Activated gamma-delta T cell treated with Interleukin-2 at 50 U/mL for 16 hours (primary cell): ENCODE data around the gene ALPP.
"Not testable (repeated sequence)": the region's sequence is repeated elsewhere in the genome, so short reads cannot be mapped to it uniquely, and the experiment has no call there.

Experiments used
- DNase-seq: peaks from one replicate; pipeline ENCODE4 v3.0.0-alpha.2; 2020

The ALPP gene

GRCh38 chr2:232378735-232379151, at the start of gene ALPP:
TSS of gene ALPP (plus strand) at chr2:232378751. CDS start at chr2:232378803, 52 bp downstream.
- DNase-seq = not testable (repeated sequence)

GRCh38 chr2:232329716-232330067, 48.9 kb upstream of the ALPP start:
- no peak for DNase-seq

GRCh38 chr2:232330068-232330999, 48.2 kb upstream of the ALPP start:
- no peak for DNase-seq

GRCh38 chr2:232331061-232331460, 47.5 kb upstream of the ALPP start:
- not testable (repeated sequence) for DNase-seq

DNA sequence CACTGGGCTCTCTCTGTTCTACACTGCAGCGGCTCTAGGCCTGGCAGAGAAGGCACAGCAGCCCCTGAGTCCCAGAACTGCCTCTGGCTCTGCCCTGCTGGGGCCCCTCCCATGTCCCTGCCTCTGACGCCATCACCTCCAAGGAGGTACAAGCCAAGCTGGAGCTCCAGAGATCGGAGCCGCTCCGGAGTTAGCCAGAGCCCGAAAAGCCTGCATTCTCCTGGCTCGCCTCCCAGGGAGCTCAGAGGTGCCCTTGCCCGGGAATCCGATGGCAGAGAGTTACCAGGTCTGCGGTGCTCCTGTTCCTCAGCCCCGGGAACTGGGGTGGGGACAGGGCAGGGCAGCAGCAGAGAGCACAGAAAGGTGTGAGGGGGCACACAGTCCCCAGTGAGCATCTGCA, 46.9 kb upstream of the ALPP start:
- DNase-seq = not testable (repeated sequence)

GRCh38 chr2:232332244-232332939, 46.2 kb upstream of the ALPP start:
- not testable (repeated sequence) for DNase-seq

DNA sequence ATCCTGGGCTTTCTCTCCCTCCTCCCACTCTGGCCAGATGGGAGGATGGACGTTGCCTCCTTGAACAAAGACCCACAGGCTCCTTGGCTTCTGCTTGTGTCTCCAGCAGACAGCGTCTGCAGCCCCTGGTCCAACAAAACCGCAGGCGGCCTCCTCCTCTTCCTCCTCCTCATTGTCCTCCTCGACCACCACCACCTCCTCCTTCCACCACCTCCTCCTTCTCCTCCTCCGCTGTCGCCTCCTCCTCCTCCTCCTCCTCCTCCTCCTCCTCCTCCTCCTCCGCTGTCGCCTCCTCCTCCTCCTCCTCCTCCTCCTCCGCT, 45.7 kb upstream of the ALPP start:
- no peak for DNase-seq

- DNase-seq = no peak
These were observed 45.0 kb upstream of the ALPP start for GRCh38 chr2:232333361-232334135.

DNA sequence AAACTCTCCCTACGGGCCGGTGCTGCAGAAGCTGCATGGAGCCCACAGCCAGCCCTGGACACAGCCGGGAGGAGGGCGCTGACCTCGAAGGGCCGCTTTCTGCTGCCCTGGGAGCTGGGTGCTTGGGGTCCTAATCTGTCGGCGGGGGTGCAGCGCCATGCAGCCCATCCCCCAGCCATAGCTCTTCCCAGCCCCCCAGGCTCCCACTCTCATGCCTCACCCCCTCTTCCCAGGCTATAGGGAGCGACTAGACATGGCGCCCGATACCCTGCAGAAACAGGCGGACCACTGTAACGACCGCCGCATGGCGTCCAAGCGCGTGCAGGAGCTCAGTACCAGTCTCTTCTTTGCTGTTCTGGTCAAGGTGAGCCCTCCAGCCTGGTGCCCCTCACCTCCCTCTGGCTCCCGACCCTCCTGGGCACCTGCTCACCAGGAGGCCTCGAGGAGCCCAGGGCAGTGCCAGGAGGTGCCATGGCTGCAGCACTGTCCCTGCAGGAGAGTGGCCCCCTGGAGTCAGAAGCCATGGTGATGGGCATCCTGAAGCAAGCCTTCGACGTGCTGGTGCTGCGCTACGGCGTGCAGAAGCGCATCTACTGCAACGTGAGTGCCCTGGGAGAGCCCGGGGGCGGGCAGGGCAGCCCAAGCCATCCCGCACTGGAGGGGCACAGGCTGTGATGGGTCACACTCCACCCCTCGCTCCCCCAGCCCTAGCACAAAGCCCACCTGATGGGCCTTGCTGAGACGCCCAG, 44.2 kb upstream of the ALPP start:
- DNase-seq = peak; percentile 1

GRCh38 chr2:232334885-232335205, 43.7 kb upstream of the ALPP start:
- DNase-seq = peak; percentile 0

- DNase-seq = peak; percentile 3
These were observed 43.2 kb upstream of the ALPP start for GRCh38 chr2:232335206-232335858.

DNA sequence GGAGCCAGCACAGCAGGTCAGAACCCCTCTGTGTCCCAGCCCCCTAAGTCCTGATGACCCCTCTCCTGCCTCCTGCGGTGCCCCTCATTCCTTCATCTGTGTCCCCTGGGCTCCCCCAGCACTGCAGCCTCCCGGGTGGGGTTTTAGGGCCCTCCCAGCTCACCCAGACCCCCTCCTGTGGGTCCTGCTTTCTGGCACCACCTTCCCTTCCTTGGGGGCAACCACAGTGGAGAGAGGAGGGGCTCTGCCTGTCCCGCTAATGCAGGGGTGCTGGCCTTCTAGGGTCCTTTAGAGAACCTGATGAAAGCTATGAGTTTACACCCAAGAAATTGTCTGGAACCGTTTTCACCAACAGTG, 42.7 kb upstream of the ALPP start:
- peak; percentile 1 for DNase-seq

GRCh38 chr2:232336241-232336736, 42.3 kb upstream of the ALPP start:
- peak; percentile 2 for DNase-seq

DNA sequence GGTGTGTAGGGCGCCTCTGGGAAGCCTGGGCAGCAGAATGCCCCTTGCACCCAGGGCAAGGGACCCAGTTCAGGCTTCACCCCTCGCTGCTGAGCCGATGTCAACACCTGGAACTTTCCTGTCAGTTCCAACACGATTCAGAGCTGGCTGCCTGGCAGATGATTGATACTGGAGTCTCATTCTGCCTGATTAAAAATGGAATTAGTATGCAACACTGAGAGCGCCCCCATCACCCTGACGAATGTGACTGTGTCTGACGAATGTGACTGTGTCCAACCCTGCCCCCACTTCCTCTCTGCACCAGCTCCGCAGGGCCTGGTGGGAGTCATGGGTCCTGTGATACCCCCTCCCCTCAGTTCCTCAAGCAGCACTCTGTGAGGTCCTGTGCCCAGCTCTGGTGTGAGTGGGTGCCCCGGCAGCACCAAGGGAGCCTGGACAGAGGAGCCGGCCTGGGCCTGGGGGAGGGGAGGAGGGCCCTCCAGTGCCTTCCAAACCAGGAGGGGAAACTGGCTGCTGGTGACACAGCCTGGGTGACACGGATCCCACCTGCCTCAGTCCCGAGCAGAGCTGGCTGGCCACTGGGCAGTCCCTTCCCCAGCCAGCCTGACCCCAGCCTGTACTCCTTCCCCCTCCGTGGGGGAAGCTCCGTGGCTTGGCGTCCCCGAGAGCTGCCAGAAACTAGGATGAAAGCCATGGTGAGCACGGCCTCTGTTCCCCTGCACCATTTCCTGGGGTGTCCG, 41.4 kb upstream of the ALPP start:
- peak; percentile 2 for DNase-seq

DNA sequence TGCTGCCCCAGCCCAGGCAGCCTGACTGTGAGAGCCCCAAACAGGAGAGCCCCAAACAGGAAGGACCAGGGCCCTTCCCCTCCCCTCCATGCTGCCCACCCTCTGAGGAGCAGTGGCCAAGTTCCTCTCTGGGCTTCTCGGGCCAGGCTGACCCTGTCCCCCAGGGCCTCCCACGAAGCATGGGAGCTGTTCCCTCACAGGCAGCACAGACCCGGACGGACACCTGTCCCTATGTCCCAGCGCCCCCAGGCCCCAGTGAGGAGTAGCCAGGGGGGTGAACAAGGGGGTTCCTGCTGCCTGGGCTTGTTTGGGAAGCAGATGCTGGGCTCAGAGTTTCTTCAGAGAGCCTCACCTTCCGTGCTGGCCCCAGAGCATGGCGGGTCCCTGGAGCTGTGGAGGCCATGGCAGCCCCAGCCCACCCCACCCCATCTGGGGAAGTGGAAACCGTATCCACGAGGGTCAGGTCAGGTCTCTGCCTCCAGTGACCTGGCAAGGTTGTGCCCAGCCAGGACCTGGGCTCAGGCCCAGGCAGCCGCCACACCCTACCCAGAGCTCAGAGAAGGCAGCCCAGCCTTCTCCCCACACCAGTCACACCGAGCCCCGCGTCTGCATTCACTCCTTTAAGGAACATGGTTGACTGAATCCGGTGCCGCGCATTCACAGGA, 40.3 kb upstream of the ALPP start:
- DNase-seq = not testable (repeated sequence)

GRCh38 chr2:232338759-232339106, 39.8 kb upstream of the ALPP start:
- DNase-seq = no peak

- DNase-seq = no peak
These were observed 39.1 kb upstream of the ALPP start for GRCh38 chr2:232339121-232340081.

GRCh38 chr2:232340171-232340935, 38.2 kb upstream of the ALPP start:
- DNase-seq = no peak
